ENCODE results near the gene OLFML2A.

The OLFML2A gene

DNA sequence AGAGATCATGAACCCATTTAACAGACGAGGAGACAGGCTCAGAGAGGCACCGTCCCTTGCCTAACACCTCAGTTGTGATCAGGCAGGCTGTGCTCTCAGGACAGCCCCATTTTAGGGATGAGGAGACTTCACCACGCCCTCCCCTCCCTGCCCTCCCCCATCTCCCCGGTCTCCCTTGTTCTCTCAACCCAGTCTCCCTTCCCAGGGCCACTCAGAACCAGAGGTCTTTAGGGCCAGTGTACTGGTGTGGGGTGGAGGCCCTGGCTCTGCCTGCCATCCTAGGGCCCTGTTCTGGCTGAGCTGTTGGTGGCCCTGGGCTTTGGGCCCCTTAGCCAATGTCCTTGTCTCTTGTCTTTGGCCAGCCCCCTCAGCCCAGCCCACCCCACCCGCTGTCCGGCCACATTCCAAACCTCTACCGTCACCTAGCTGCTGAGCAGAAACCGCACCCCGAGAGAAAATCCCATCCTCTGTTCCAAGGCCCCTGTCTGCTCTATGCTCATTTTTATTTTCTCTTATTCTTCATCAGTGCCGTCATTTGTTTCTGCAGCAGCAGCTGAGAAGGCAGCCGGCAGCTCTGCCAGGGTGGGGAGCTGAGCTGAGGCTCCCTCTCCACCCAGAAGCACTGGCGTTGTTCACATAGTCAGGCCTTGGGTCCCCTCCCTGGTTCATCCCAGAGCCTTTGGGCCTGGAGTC lies 33.9 kb downstream of the OLFML2A start:
- CTCF ChIA-PET = interaction anchor here (0.9 to 5.6 kb wide), 4 partner anchors 11 to 42 kb away, joined by 3 to 53 read pairs (median 6); partner anchors contain the start of gene WDR38
- TF ChIP-seq, protein P1, sequence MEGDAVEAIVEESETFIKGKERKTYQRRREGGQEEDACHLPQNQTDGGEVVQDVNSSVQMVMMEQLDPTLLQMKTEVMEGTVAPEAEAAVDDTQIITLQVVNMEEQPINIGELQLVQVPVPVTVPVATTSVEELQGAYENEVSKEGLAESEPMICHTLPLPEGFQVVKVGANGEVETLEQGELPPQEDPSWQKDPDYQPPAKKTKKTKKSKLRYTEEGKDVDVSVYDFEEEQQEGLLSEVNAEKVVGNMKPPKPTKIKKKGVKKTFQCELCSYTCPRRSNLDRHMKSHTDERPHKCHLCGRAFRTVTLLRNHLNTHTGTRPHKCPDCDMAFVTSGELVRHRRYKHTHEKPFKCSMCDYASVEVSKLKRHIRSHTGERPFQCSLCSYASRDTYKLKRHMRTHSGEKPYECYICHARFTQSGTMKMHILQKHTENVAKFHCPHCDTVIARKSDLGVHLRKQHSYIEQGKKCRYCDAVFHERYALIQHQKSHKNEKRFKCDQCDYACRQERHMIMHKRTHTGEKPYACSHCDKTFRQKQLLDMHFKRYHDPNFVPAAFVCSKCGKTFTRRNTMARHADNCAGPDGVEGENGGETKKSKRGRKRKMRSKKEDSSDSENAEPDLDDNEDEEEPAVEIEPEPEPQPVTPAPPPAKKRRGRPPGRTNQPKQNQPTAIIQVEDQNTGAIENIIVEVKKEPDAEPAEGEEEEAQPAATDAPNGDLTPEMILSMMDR (conservative IDR thresholded peaks at IDR 0.05; ENCODE audit: low read depth) = no peak
- peak overlapping the region; percentile 94 for H3K27ac ChIP-seq
- peak; percentile 97 for DNase-seq (ENCODE audit: low spot score)
- POLR2A ChIA-PET (ENCODE audit: low non-redundant PET) = no interaction called here

DNA sequence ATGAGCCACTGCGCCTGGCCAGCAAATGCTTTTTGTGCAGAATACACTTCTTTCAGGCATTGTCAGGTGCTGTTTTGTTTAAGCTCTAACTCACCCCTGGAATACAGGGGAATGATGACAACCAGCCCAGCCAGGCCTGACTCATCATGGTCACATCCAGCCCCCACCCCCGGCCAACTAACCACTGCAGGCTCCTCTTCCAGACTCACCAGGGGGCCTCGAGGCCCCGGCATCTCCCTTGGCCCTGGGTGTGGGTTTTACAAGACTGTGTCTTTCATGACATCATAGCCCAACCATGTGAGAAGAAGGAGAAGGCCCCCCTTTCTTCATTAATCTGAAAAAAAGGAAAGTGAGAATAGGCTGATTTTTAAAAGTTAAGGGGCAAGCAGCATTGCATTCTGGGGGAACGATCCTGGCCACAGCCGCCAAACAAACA lies 35.5 kb downstream of the OLFML2A start:
- ChIA-PET POLR2A (ENCODE audit: low non-redundant PET) (no interaction called here), CTCF (interaction anchor here (0.7 to 5.6 kb wide), 6 partner anchors 33 to 51 kb away, joined by 4 to 53 read pairs (median 12); partner anchors contain the start of genes NR6A1 and WDR38)
- TF ChIP-seq, protein P1 (conservative IDR thresholded peaks at IDR 0.05; ENCODE audit: low read depth) = no peak
- peak overlapping the region; percentile 94 for H3K27ac ChIP-seq
- DNase-seq (ENCODE audit: low spot score) = peak; percentile 96

DNA sequence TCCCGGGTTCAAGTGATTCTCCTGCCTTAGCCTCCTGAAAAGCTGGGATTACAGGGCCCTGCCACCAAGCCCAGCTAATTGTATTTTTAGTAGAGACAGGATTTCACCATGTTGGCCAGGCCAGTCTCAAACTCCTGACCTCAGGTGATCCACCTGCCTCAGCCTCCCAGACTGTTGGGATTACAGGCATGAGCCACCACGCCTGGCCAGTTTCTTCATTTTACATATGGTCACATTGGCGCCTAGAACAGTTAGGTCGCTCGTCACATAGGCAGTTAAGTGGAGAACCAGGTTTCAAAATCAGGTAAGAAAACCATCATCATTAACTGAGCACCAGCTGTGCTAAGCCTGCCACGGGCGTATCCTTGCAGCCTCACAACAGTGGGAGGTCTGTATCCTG lies 36.1 kb downstream of the OLFML2A start:
- ChIA-PET POLR2A (ENCODE audit: low non-redundant PET) (no interaction called here), CTCF (interaction anchor here (0.7 to 3.6 kb wide), 4 partner anchors 36 to 51 kb away, joined by 4 to 30 read pairs (median 10); partner anchors contain the start of genes NR6A1 and WDR38)
- peak overlapping the region; percentile 94 for H3K27ac ChIP-seq
- DNase-seq (ENCODE audit: low spot score) = no peak
- TF ChIP-seq, protein P1 (conservative IDR thresholded peaks at IDR 0.05; ENCODE audit: low read depth) = no peak

DNA sequence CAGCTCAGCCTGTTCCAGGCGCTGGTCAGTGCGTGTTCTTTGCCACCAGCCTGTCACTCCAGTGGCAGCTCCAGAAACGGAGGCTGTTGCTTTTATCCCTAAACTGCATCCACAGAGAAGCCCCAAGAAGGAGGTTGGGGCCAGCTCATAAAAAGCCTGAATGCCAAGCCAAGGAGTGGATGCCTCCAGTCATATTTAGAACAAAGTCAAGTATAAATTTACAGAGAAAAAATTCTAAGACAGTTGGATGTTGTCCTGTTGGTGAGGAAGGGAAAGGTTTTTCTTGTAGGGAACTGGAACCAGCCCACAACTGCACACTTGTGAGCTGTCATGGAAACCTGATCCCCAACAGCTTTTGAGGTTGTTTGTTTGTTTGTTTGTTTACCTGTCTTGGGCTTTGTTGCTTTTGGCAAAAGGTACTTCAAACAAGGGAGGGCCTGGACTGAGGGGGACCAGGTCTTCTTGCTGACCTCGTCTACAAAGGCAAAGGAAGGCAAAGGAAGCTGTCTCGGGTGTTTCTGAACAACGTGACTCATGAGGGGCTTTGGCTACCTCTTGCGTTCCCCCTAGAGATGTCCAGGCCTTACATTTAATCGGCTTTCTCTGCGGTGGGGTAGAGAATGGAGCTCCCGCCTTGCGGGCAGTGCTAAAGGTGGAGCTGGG lies 36.7 kb downstream of the OLFML2A start:
- ChIA-PET POLR2A (ENCODE audit: low non-redundant PET) (no interaction called here), CTCF (interaction anchor here (0.7 to 3.6 kb wide), 6 partner anchors 17 to 50 kb away, joined by 3 to 30 read pairs (median 4); partner anchors contain the start of genes NR6A1 and WDR38)
- peak; percentile 42 for DNase-seq (ENCODE audit: low spot score)
- TF ChIP-seq, protein P1 (conservative IDR thresholded peaks at IDR 0.05; ENCODE audit: low read depth) = no peak
- H3K27ac ChIP-seq = peak overlapping the region; percentile 94

DNA sequence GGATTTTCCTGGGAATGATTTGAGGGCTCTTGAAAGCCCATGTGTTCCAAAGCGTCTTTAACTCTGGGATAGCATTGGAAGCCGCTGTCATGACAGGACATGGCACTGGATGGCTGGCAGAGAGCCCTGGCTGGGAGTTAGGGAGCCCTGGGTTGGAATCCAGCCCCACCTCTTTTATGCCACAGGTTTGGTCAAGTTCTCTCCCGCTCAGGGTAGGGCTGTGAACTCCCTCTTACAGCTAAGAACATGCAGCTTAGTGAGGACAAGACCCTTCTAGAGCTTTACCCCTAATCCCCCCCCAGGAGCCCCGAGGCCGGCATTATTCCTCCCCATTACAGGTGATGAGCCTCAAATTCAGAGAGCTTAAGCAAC lies 37.2 kb downstream of the OLFML2A start:
- TF ChIP-seq, protein P1 (conservative IDR thresholded peaks at IDR 0.05; ENCODE audit: low read depth) = no peak
- ChIA-PET CTCF (interaction anchor here (0.8 to 3.6 kb wide), 4 partner anchors 17 to 42 kb away, joined by 3 to 30 read pairs (median 10); partner anchors contain the start of genes NR6A1 and WDR38), POLR2A (ENCODE audit: low non-redundant PET) (interaction anchor here (0.6 kb wide), 1 partner anchor 23 kb away, joined by 3 read pairs; no protein-coding TSS in a partner anchor)
- H3K27ac ChIP-seq = peak overlapping the region; percentile 94
- peak; percentile 66 for DNase-seq (ENCODE audit: low spot score)

DNA sequence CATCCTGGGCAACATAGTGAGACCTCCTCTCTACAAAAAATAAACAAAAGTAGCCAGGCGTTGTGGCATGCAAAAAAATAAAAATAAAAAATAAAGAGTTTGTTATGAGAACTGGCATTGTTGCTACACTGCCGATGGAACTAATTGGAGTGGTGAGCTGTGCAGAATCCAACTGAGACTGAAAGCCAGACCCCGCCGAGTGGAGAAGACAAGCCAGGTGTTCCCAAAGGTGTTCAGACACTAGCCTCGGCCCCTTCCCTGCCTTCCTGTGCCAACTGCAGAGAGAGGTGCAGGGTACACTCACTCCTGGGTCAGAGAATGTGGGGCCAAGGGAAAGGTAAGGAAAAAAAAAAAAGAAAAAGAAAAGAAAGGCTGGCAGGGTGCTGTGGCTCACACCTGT lies 38.7 kb downstream of the OLFML2A start:
- ChIA-PET CTCF (interaction anchor here (0.6 to 3.6 kb wide), 2 partner anchors 26 to 37 kb away, joined by 3 to 30 read pairs; partner anchors contain the start of gene WDR38), POLR2A (ENCODE audit: low non-redundant PET) (no interaction called here)
- DNase-seq (ENCODE audit: low spot score) = no peak
- peak overlapping the region; percentile 99 for H3K27ac ChIP-seq
- TF ChIP-seq, protein P1 (conservative IDR thresholded peaks at IDR 0.05; ENCODE audit: low read depth) = no peak

Measured in RWPE1 (cell line).